GM13977 (cell line): ENCODE data around the gene PITPNM1.

Experiments used
- DNase-seq: peaks from one replicate; pipeline ENCODE4 v3.0.0; 2012; ENCODE audit warnings: low spot score
- CTCF ChIP-seq: IDR thresholded peaks from 2 replicates; pipeline ENCODE4 v1.5.1; 2012; ENCODE audit warnings: mild to moderate bottlenecking, control low read depth; ENCODE audit not compliant: insufficient read depth; ENCODE audit errors: extremely low read depth, missing control alignments
- in situ Hi-C: fragments of 300-500 bp; cut with MboI; formaldehyde crosslinking; loops from one replicate; pipeline ENCODE4 v1.12.0; 2022; ENCODE audit warnings: low sequenced_read_pairs, low pct_unique_long_range_greater_than_20kb, mixed read lengths, inconsistent platforms; ENCODE audit not compliant: unreplicated experiment

The PITPNM1 gene

GRCh38 chr11:67449116-67449844 is 55.9 kb downstream of the PITPNM1 start:
- TF ChIP-seq CTCF, result no peak
- in situ Hi-C loops, result no loop called here
- DNase-seq, result no peak

DNA sequence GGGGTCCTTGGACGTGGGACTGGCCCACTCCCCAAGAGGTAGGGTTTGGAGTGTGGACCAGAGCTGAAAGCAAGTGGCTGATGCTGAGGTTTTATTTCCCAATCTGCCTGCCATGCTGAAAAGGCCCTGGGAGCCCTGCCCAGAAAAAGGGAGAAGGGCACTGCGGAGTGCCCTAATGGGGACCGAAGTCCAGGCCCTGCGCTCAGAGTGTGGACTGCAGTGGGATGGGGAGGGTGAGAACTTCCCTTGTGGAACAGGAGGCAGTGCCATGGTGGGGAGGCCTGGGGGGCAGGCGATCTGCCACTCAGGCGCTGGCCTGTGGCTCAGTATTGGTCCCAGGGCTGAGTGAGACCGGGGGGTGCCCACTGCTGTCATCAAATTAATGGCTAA is 56.9 kb downstream of the PITPNM1 start:
- no peak for TF ChIP-seq CTCF
- in situ Hi-C loops, result no loop called here
- DNase-seq, result no peak

DNA sequence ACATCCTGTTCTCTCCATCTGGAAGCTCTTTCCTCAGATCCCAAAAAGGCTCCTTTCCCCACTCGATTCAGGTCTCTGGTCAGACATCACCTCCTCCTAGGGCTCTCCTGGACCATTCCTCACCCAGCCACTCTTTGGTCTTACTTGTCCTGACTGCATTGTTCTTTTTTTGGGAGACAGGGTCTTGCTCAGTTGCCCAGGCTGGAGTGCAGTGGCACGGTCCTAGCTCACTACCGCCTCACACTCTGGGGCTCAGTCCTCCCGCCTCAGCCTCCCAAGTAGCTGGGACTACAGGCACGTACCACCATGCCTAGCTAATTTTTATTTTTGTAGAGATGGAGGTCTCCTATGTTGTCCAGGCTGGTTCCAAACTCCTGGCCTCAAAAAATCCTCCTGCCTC is 59.6 kb downstream of the PITPNM1 start:
- no peak for TF ChIP-seq CTCF
- no peak for DNase-seq
- in situ Hi-C loops, result no loop called here

DNA sequence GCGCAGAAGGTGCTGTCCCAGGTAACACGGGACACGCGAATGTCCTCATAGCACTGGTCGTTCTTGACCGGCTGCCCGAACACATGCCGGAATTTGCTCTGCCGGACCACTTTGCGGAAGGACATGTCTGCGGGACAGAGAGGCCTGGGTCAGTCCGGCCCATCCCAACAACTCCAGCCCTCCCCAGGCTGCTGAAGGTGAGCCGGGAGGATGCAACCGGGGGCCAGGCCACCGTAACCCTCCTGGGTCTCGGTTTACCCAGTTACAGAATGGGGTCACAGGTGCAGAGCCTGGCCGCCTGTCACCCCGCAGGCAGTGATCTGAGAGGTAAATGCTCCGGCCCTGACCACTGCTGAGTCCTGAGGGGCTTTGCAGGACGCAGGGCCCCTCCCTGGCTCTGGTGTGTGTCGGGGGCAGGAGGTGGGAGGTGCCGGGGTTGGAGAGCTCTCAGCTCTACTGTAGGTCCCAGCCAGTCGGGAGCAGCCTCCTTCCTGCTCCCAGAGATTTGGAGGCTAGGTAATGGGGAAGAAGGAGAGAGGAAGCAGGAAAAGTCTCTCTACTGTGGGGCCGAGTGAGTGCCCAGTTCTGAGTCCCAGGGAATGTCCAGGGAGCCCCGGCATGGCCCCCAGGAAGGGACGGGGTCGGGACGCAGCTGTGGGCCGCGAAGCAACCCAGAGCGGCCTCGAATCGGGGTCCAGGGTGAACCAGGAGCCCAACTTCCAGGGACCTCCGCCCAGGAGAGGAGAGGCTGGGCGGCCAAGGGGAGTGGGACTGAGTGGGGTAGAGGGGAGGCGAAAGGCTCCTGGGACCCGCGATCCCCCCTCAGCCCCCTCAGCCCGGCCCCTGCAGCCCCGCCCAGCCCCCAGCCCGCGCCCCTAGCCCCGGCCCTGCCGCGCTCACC is 62.4 kb downstream of the PITPNM1 start:
- in situ Hi-C loops, result no loop called here
- no peak for TF ChIP-seq CTCF
- no peak for DNase-seq
